GM10266 (cell line): ENCODE results near the gene CCDC148.
A peak's percentile ranks its signal among the peaks of the same experiment; 100 is the strongest.
"Not testable (repeated sequence)": the region's sequence is repeated elsewhere in the genome, so short reads cannot be mapped to it uniquely, and the experiment has no call there.

ENCODE experiments used
- DNase-seq: peaks from one replicate; pipeline ENCODE4 v3.0.0; 2012; ENCODE audit errors: extremely low spot score
- TF ChIP-seq, protein P1 (sequence below): IDR thresholded peaks from 2 replicates; pipeline ENCODE4 v1.5.1; 2012; ENCODE audit warnings: mild to moderate bottlenecking, low read depth; ENCODE audit not compliant: control insufficient read depth, insufficient read depth; ENCODE audit errors: missing control alignments

Gene CCDC148

DNA sequence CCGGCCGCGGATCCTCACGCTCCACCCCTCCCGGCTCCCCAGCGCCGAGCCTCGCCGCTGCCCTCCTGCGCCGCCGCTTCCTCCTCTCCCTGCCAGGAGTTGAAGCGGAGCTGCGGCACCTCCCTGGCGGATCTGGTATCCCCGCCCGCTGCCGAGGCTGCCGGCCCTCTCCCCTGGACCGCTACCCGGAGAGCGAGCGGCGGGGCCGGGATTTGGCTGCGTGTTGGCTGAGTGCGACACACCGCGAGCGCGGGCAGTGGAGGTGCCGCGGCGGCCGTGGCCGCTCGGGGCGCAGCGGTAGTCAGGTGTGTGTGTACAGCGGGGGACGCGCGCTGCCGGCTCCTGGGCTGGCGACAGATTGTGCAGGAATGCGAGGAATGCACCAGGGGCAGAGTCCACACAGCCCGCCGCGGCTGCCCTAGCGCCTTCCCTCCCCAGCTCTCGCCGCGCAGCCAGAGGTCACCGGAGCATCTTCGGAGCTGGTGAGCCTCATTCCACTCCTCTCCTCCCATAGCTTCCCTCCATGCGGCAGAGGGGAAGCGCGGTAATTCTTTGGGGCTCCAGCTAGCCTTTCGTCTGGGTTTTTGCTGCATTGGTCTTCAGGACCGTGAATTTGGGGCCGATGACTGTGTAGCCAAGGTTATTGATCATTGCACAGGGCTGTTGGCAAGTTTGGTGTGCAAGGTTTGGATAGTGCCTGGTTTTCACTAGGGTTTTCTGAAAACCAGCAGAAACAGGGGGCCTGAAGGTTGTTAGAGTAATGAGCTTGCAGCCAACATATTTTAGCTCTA, 1.5 kb upstream of the CCDC148 start:
- TF ChIP-seq, protein P1, sequence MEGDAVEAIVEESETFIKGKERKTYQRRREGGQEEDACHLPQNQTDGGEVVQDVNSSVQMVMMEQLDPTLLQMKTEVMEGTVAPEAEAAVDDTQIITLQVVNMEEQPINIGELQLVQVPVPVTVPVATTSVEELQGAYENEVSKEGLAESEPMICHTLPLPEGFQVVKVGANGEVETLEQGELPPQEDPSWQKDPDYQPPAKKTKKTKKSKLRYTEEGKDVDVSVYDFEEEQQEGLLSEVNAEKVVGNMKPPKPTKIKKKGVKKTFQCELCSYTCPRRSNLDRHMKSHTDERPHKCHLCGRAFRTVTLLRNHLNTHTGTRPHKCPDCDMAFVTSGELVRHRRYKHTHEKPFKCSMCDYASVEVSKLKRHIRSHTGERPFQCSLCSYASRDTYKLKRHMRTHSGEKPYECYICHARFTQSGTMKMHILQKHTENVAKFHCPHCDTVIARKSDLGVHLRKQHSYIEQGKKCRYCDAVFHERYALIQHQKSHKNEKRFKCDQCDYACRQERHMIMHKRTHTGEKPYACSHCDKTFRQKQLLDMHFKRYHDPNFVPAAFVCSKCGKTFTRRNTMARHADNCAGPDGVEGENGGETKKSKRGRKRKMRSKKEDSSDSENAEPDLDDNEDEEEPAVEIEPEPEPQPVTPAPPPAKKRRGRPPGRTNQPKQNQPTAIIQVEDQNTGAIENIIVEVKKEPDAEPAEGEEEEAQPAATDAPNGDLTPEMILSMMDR: peak; percentile 48
- peak; percentile 57 for DNase-seq

DNA sequence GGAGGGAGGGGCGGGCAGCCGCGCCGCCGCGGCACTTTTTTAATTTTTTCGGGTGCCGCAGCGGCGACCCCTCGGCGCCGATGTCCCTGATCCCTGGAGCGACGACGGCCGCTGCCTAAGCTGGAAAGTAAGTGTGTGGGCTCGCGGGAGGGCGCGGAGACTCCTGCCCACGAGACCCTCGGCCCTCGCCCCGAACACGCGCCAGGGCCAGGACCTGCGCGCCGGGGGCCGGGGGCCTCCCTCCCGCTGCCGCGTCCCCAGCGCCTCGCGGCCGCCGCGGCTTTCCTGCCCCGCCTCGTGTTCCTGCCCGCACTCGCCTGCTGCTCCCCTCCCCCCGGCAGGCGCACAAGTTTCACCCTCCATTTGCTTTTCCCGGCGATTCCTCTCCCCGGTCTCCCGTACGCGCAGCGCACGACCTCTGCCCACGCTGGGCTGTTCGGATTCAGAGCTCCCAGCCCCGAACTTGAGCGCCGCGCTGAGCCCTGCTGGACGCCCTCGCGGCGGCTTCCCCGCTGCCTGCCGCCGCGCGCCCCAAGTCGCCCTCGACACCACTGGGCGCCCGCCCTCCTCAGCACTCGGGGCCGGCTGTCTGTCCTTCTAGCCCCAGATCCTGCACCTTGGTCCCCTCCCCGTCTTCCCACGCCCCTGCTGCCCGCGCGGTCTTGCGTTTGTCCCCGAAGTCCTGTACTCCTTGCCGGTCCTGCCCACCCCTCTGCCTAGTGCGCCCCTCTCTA, 706 bp upstream of the CCDC148 start:
- DNase-seq: peak; percentile 68
- TF ChIP-seq, protein P1: no peak

DNA sequence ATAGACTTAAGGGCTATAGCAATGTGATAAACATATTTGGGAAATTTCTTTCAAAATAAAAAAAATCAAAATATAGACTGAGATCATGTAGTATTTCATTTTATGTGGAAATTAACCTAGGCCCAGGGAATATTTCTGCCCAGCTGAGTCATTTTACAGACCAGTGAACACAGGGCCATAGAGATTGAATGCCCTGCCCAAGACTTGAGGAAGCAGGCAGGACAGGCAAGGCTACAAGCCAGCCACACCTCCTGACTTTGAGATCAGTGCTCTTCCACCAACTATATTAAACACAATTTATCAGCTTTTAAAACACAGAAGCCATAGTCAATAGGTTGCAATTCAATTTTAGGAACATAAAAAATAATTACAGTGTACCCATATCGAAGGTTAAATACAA, 12.9 kb downstream of the CCDC148 start:
- DNase-seq: no peak
- TF ChIP-seq, protein P1: no peak

DNA sequence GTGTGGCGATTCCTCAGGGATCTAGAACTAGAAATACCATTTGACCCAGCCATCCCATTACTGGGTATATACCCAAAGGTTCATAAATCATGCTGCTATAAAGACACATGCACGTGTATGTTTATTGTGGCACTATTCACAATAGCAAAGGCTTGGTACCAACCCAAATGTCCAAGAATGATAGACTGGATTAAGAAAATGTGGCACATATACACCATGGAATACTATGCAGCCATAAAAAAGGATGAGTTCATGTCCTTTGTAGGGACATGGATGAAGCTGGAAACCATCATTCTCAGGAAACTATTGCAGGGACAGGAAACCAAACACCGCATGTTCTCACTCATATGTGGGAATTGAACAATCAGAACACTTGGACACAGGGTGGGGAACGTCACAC, 17.5 kb downstream of the CCDC148 start:
- not testable (repeated sequence) for DNase-seq

DNA sequence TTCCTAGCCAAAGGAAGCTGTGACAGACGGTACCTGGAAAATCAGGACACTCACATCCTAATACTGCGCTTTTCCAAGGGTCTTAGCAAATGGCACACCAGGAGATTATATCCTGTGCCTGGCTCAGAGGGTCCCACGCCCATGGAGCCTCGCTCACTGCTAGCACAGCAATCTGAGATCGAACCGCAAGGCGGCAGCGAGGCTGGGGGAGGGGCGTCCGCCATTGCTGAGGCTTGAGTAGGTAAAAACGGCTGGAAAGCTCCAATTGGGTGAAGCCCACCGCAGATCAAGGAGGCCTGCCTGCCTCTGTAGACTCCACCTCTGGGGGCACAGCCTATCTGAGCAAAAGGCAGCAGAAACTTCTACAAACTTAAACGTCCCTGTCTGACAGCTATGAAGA, 22.8 kb downstream of the CCDC148 start:
- not testable (repeated sequence) for DNase-seq

DNA sequence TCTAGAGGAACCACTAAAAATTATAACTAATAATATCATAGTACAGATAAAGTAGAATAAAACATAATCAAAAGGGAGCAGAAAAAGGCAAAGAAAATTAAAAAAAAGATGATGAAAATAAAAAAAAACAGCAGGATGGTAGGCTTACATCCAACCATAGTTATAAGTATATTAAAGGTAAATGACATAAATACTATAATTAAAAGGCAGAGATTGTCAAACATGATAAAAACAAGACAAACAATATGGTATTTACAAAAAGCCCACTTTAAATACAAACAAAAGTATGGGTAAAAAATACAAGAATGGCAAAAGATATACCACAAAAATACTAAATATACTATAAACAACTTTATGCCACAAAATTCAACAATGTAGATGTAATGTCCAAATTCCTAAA, 24.4 kb downstream of the CCDC148 start:
- DNase-seq: no peak
- TF ChIP-seq, protein P1: no peak

DNA sequence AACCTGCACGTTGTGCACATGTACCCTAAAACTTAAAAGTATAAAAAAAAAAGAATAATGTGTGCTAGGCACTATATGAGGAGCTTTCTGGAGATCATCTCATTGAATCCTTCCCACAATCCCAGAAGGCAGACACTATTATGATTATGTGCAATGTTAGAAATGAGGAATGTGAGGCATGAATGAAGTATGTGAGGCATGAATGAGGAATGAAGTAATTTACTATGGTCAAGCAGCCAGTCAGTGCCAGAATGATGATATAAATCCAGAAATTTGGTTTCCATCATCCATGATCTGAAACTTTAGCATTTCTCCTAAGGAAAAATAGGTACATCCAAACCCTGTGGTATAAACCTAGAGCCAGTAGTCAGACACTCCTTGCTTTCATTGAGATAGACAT, 42.0 kb downstream of the CCDC148 start:
- no peak for DNase-seq
- TF ChIP-seq, protein P1: no peak

DNA sequence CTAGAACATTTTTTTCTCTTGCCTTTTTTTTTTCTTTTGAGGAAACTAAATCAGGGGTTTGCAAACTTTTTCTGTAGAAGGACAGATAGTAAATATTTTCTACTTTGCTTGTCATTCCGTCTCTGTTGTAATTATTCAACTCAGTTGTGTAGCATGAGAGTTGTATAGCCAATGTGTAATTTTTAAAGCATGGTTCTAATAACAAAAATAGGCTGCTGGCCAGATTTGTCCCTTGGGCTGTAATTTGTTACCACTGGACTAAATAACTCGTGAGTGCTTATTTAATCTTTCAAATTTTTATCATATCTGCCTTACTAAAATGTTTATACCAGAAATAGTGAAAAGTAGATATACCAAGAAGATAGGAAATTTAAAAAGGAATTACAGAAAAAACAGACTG, 43.0 kb downstream of the CCDC148 start:
- TF ChIP-seq, protein P1: no peak
- no peak for DNase-seq
